ENCODE measurements around the gene KIF5A.

KIF5A gene

DNA sequence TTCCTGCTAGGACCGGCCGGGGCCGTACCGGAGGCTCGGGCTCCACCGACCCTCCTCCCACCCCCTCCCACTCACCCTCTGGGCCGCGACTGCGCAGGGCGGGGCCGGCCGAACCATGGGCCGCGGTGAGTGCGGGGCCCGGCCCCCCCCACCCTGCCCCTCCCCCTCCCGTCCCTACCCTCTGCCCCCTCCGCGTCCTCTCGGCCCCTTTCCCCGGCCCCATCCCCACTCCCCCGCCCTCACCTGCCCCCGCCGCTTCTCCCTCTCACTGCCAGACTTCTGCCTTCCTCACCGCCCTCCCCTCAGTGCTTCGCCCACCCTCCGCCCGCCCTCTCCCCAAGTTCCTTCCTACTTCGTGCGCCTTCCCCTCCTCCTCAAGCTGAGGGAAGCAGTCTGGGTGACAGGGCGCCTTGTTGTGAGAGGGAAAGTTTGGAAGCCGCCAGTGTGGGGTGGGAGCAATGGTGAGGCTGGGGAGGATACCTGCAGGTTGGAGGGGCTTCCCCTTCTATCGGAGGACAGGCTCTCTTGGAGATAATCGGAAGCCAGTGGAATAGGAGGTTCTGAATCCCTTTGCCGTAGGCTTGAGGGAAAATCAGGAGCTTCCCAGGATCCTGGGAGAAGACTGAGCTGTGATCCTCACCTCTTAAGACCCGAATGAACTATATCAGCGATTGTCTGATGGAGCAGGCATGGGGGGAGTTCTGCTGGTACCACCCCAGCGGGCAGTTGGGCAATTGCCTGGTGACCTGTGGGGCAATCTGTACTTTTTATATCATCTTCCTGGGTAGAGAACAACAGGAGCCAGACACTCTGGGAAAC is 26.7 kb upstream of the KIF5A start:
- peak in 1 of 2 experiments; percentile 53 for DNase-seq (ENCODE audit: low read depth in 1 of 2, low spot score in 1 of 2)
- no peak for TF ChIP-seq JUND (IDR thresholded peaks at IDR 0.05; ENCODE audit: low read depth)
- in situ Hi-C loops (cut with HindIII; ENCODE audit: low pct_unique_long_range_greater_than_20kb, low sequenced_read_pairs): no loop called here

DNA sequence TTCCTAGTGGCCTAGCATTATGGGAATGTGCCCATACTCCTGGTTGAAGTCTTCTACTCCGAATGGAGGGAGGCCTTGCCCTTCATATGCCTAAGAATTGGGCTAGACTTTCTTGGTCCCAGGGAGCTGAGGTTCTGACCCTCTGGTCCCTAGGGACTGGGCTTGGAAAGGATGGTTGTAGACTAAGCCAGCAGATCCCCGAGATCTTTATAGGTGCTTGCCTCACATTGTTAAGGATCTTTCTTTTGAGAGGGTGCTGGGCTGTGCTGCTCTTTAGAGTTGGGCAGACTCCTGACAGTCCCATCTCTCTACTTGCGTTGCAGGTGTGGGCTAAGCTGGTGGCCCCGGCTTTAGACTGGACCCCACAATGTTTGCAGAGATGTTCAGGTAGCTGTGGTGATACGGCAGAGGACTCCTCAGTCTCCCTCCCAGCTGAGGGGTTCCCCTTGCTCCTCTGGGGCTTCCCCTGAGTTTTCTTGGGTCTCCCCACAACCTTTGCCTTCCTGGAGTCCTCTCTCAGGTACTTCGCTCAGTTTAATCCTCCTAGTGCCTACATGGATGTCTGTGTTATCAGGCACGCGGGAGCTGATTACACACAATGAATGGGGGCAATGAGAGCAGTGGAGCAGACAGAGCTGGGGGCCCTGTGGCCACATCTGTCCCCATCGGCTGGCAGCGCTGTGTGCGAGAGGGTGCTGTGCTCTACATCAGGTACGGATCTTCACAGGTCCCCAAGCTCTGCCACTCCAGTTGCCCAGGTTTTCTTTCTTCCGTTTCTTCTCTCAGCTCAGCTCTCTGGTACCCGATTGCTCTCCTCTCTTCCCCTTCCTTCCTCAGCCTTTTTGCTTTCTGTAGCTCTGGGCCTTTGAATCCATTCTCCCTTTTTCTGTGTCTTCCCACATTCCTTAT is 25.9 kb upstream of the KIF5A start:
- in situ Hi-C loops (cut with HindIII; ENCODE audit: low pct_unique_long_range_greater_than_20kb, low sequenced_read_pairs): no loop called here
- no peak for DNase-seq (ENCODE audit: low read depth in 1 of 2, low spot score in 1 of 2)
- TF ChIP-seq JUND (IDR thresholded peaks at IDR 0.05; ENCODE audit: low read depth): no peak

DNA sequence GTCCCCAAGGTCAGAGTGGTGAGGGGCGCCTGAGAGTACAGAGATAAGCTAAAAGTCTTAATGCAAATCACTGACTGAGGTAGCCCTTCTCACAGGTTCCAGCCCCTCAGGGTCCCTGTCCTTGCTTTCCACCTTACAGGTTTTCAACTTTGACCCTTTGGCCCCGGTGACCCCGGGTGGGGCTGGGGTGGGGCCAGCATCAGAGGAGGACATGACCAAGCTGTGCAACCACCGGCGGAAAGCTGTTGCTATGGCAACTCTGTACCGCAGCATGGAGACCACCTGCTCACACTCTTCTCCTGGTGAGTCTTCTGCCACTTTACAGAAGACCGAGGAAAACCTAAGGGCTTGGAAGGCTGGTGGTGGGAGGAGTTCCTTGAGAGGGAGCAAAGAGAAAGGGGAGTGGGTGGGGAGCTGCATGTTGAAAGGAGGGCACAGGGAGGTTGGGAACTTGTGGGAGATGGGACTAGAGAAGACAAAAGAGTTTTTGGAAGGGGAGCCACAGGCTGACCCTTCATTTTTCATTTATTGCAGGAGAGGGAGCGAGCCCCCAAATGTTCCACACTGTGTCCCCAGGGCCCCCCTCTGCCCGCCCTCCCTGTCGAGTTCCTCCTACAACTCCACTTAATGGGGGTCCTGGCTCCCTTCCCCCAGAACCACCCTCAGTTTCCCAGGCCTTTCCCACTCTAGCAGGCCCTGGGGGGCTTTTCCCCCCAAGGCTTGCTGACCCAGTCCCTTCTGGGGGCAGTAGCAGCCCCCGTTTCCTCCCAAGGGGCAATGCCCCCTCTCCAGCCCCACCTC is 24.8 kb upstream of the KIF5A start:
- no peak for TF ChIP-seq JUND (IDR thresholded peaks at IDR 0.05; ENCODE audit: low read depth)
- in situ Hi-C loops (cut with HindIII; ENCODE audit: low pct_unique_long_range_greater_than_20kb, low sequenced_read_pairs): no loop called here
- DNase-seq (ENCODE audit: low read depth in 1 of 2, low spot score in 1 of 2): no peak

DNA sequence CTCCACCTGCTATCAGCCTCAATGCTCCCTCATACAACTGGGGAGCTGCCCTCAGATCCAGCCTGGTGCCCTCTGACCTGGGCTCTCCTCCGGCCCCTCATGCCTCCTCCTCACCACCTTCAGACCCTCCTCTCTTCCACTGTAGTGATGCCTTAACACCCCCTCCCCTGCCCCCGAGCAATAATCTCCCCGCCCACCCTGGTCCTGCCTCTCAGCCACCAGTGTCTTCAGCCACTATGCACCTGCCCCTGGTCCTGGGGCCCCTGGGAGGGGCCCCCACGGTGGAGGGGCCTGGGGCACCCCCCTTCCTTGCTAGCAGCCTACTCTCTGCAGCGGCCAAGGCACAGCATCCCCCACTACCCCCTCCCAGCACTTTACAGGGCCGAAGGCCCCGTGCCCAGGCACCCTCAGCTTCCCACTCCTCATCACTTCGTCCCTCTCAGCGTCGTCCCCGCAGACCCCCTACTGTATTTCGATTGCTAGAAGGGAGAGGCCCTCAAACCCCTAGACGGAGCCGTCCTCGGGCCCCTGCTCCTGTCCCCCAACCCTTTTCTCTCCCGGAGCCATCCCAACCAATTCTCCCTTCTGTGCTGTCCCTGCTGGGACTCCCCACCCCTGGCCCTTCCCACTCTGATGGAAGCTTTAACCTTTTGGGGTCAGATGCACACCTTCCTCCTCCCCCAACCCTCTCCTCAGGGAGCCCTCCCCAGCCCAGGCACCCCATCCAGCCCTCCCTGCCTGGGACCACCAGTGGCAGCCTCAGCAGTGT is 24.0 kb upstream of the KIF5A start:
- TF ChIP-seq JUND (IDR thresholded peaks at IDR 0.05; ENCODE audit: low read depth): no peak
- in situ Hi-C loops (cut with HindIII; ENCODE audit: low pct_unique_long_range_greater_than_20kb, low sequenced_read_pairs): no loop called here
- DNase-seq (ENCODE audit: low read depth in 1 of 2, low spot score in 1 of 2): no peak

DNA sequence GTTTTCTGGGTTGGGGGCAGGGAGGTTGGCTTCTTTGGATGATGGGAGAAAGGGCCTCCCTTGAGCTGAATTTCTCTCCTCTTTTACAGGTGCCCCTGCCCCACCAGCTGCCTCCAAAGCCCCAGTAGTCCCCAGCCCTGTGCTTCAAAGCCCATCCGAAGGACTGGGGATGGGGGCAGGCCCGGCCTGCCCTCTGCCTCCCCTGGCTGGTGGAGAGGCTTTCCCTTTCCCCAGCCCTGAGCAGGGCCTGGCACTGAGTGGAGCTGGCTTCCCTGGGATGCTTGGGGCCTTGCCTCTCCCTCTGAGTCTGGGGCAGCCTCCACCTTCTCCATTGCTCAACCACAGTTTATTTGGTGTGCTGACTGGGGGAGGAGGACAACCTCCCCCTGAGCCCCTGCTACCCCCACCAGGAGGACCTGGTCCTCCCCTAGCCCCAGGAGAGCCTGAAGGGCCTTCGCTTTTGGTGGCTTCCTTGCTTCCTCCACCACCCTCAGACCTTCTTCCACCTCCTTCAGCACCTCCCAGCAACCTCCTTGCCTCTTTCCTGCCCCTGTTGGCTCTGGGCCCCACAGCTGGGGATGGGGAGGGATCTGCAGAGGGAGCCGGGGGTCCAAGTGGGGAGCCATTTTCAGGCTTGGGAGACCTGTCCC is 23.2 kb upstream of the KIF5A start:
- in situ Hi-C loops (cut with HindIII; ENCODE audit: low pct_unique_long_range_greater_than_20kb, low sequenced_read_pairs): no loop called here
- DNase-seq (ENCODE audit: low read depth in 1 of 2, low spot score in 1 of 2): no peak
- no peak for TF ChIP-seq JUND (IDR thresholded peaks at IDR 0.05; ENCODE audit: low read depth)

DNA sequence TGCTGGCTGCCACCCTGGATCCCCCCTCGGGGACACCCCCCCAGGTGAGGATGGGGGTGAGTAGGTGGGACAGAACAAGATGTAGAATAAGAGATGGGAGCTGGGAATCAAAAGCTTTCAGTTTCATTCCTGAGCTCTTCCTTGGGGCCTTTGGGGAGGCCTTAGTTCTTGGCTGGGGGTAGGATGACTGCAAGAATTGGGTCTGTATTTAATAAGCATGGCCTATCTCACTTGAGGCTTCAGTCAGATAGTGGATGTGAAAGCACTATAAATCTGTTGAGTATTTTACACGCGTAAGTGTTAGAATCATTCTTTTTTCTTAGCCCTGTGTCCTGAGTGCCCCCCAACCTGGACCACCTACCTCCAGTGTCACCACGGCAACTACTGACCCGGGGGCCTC is 22.7 kb upstream of the KIF5A start:
- TF ChIP-seq JUND (IDR thresholded peaks at IDR 0.05; ENCODE audit: low read depth): no peak
- no peak for DNase-seq (ENCODE audit: low read depth in 1 of 2, low spot score in 1 of 2)
- in situ Hi-C loops (cut with HindIII; ENCODE audit: low pct_unique_long_range_greater_than_20kb, low sequenced_read_pairs): no loop called here

DNA sequence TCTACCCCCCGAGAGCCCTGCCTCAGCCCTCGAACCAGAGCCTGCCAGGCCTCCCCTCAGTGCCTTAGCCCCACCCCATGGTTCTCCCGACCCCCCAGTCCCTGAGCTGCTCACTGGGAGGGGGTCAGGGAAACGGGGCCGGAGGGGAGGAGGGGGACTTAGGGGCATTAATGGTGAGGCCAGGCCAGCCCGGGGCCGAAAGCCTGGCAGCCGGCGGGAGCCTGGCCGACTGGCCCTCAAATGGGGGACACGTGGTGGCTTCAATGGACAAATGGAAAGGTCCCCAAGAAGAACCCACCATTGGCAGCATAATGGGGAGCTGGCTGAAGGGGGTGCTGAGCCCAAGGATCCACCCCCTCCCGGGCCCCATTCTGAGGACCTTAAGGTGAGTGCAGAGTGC is 21.7 kb upstream of the KIF5A start:
- in situ Hi-C loops (cut with HindIII; ENCODE audit: low pct_unique_long_range_greater_than_20kb, low sequenced_read_pairs): no loop called here
- TF ChIP-seq JUND (IDR thresholded peaks at IDR 0.05; ENCODE audit: low read depth): no peak
- no peak for DNase-seq (ENCODE audit: low read depth in 1 of 2, low spot score in 1 of 2)

DNA sequence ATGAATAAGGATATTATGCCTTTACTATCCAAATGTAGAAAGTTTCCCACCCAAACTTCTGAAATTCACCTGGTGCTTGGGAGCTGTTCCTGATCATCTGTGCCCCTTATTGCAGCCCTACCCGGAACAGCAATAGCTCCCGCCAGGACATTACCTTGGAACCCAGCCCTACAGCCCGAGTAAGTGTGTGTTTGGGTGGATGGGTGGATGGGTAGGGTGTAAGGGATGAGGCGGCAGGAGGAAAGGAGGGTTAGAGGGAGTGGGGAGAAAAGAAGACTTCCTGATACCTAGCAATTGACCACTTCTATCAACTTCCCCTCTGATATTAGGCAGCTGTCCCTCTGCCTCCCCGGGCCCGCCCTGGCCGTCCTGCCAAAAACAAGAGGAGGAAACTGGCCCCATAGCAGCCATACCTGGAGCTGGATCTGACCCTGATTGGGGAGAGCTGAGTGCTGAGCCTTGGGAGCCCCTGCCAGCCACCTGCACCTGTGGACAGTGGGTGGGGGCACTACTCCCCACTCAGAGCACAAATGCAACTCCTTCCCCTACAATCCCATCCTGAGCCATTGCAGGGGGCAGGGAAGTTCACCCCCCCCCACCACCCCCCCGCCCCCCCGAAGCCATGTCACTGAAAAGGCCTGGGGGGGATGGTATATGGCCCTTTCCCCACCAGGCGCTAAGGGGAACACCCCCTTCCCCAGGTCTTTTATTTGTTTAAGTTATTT is 20.9 kb upstream of the KIF5A start:
- no peak for TF ChIP-seq JUND (IDR thresholded peaks at IDR 0.05; ENCODE audit: low read depth)
- DNase-seq (ENCODE audit: low read depth in 1 of 2, low spot score in 1 of 2): no peak
- in situ Hi-C loops (cut with HindIII; ENCODE audit: low pct_unique_long_range_greater_than_20kb, low sequenced_read_pairs): no loop called here

DNA sequence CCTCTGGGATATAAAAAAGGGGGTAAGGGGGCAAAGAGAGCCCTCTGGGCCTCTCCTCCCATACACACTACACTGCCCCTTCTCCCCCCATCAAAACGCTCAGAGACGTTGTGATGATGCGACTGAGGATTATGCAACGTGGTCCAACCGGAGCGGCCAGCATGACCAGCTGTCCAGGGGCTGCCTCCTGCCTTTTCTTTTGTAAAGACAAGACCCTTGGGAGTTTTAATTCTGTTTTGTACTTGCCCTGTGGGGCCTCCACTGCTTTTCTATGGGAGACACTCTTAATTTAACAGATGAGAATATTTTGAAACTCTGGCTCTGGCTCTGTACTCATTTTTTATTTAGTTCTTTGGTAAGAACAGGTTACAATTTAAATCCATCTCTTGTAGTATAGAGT is 20.0 kb upstream of the KIF5A start:
- in situ Hi-C loops (cut with HindIII; ENCODE audit: low pct_unique_long_range_greater_than_20kb, low sequenced_read_pairs): no loop called here
- TF ChIP-seq JUND (IDR thresholded peaks at IDR 0.05; ENCODE audit: low read depth): no peak
- DNase-seq (ENCODE audit: low read depth in 1 of 2, low spot score in 1 of 2): peak in 1 of 2 experiments; percentile 40

DNA sequence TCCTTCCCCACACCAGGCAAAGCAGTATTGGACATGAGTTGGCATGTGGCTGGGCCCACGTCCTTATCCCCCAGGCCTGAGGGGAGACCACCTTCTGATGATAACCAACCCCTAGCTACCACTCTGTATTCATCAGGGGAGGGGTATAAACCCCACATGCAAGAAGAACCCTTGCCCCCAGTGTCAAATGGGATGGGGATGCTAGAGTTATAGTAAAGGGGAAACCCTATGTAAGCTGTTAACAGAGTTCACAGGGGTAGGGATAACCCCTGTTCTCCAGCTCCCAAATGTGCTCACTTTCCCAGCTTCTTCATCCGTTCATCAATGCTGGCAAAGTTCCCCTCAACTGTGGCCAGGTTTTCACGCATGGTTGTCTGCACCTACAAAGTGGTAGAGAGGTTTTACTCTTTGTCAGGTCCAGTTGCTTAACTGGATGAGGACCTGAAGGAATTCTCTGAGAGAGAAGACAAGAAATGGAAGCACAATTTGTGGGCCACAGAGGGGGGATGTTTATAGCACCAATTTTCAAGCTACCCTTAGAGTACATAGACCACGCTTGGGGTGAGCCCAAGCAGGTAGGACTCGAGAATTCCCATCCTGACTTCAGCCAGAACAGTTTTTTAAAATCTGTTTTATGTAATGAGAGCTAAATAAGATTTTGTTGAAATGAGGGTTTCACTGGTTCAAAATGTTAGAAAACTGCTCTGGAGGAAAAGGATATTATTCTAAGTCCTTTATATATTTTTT is 19.3 kb upstream of the KIF5A start:
- in situ Hi-C loops (cut with HindIII; ENCODE audit: low pct_unique_long_range_greater_than_20kb, low sequenced_read_pairs): no loop called here
- no peak for DNase-seq (ENCODE audit: low read depth in 1 of 2, low spot score in 1 of 2)
- no peak for TF ChIP-seq JUND (IDR thresholded peaks at IDR 0.05; ENCODE audit: low read depth)

Data from T47D (cell line).